ENCODE measurements around the gene VPS37C.
"Not testable (repeated sequence)": the region's sequence is repeated elsewhere in the genome, so short reads cannot be mapped to it uniquely, and the experiment has no call there.

Gene VPS37C

GRCh38 chr11:61174949-61175348 is 13.7 kb upstream of the VPS37C start:
- no peak for DNase-seq

- DNase-seq = no peak
Observed at GRCh38 chr11:61174273-61174672, 13.0 kb upstream of the VPS37C start.

- peak; percentile 17 for DNase-seq
Observed at GRCh38 chr11:61173456-61173855, 12.2 kb upstream of the VPS37C start.

- DNase-seq = no peak
Observed at GRCh38 chr11:61172888-61173287, 11.7 kb upstream of the VPS37C start.

GRCh38 chr11:61172356-61172755 is 11.1 kb upstream of the VPS37C start:
- DNase-seq = no peak

- no peak for DNase-seq
Observed at GRCh38 chr11:61171907-61172306, 10.7 kb upstream of the VPS37C start.

- no peak for DNase-seq
Observed at GRCh38 chr11:61170566-61170965, 9.3 kb upstream of the VPS37C start.

GRCh38 chr11:61168800-61169199 is 7.6 kb upstream of the VPS37C start:
- no peak for DNase-seq

GRCh38 chr11:61168042-61168688 is 6.9 kb upstream of the VPS37C start:
- no peak for DNase-seq

GRCh38 chr11:61166331-61166730 is 5.1 kb upstream of the VPS37C start:
- DNase-seq = not testable (repeated sequence)

GRCh38 chr11:61165785-61166184 is 4.6 kb upstream of the VPS37C start:
- not testable (repeated sequence) for DNase-seq

- DNase-seq = no peak
Observed at GRCh38 chr11:61164606-61165424, 3.6 kb upstream of the VPS37C start.

GRCh38 chr11:61163714-61164605 is 2.7 kb upstream of the VPS37C start:
- no peak for DNase-seq

- DNase-seq = no peak
Observed at GRCh38 chr11:61163021-61163420, 1.8 kb upstream of the VPS37C start.

GRCh38 chr11:61162092-61162941 is 1.1 kb upstream of the VPS37C start:
- DNase-seq = peak; percentile 39

- no peak for DNase-seq
Observed at GRCh38 chr11:61160487-61161189, 588 bp downstream of the VPS37C start.

- peak; percentile 57 for DNase-seq
Observed at GRCh38 chr11:61158691-61159381, 2.4 kb downstream of the VPS37C start.

GRCh38 chr11:61157743-61158142 is 3.5 kb downstream of the VPS37C start:
- no peak for DNase-seq

GRCh38 chr11:61155741-61156140 is 5.5 kb downstream of the VPS37C start:
- no peak for DNase-seq

- DNase-seq = no peak
Observed at GRCh38 chr11:61155312-61155711, 5.9 kb downstream of the VPS37C start.

- no peak for DNase-seq
Observed at GRCh38 chr11:61154528-61154927, 6.7 kb downstream of the VPS37C start.
